HG03135 (cell line): ENCODE data around the gene POU4F3.
"Not testable (repeated sequence)": the region's sequence is repeated elsewhere in the genome, so short reads cannot be mapped to it uniquely, and the experiment has no call there.

Experiments
- ATAC-seq: cut with Tn5 transposase; IDR thresholded peaks from one replicate; pipeline ENCODE4 v1.9.1; 2021; ENCODE audit warnings: mild to moderate bottlenecking, moderate library complexity; ENCODE audit not compliant: unreplicated experiment

Gene POU4F3

GRCh38 chr5:146338774-146339714, at the start of gene POU4F3:
Gene POU4F3 (plus strand): TSS chr5:146338839. CDS start chr5:146339113, 274 bp downstream.
- no peak for ATAC-seq

GRCh38 chr5:146290318-146290717, 48.3 kb upstream of the POU4F3 start:
- no peak for ATAC-seq

- ATAC-seq, result peak; percentile 85
These were observed 47.1 kb upstream of the POU4F3 start for GRCh38 chr5:146291421-146292074.

GRCh38 chr5:146296245-146296644, 42.4 kb upstream of the POU4F3 start:
- ATAC-seq, result no peak

GRCh38 chr5:146298920-146299319, 39.7 kb upstream of the POU4F3 start:
- ATAC-seq, result not testable (repeated sequence)

- ATAC-seq, result no peak
These were observed 37.0 kb upstream of the POU4F3 start for GRCh38 chr5:146301626-146302025.

- no peak for ATAC-seq
These were observed 36.2 kb upstream of the POU4F3 start for GRCh38 chr5:146302406-146302805.

GRCh38 chr5:146306838-146307237, 31.8 kb upstream of the POU4F3 start:
- no peak for ATAC-seq

GRCh38 chr5:146307796-146308195, 30.8 kb upstream of the POU4F3 start:
- ATAC-seq, result no peak

- no peak for ATAC-seq
These were observed 28.1 kb upstream of the POU4F3 start for GRCh38 chr5:146310540-146310939.

- ATAC-seq, result no peak
These were observed 27.4 kb upstream of the POU4F3 start for GRCh38 chr5:146311278-146311677.

- no peak for ATAC-seq
These were observed 25.6 kb upstream of the POU4F3 start for GRCh38 chr5:146313027-146313426.

GRCh38 chr5:146321571-146321970, 17.1 kb upstream of the POU4F3 start:
- no peak for ATAC-seq

GRCh38 chr5:146327257-146327870, 11.3 kb upstream of the POU4F3 start:
- no peak for ATAC-seq

GRCh38 chr5:146327989-146328388, 10.7 kb upstream of the POU4F3 start:
- ATAC-seq, result no peak

GRCh38 chr5:146329697-146330096, 8.9 kb upstream of the POU4F3 start:
- no peak for ATAC-seq

GRCh38 chr5:146331423-146331822, 7.2 kb upstream of the POU4F3 start:
- ATAC-seq, result no peak

GRCh38 chr5:146334074-146334533, 4.5 kb upstream of the POU4F3 start:
- no peak for ATAC-seq

- ATAC-seq, result no peak
These were observed 2.4 kb upstream of the POU4F3 start for GRCh38 chr5:146336197-146336596.

- no peak for ATAC-seq
These were observed 1.3 kb upstream of the POU4F3 start for GRCh38 chr5:146337264-146337904.

- ATAC-seq, result no peak
These were observed 711 bp upstream of the POU4F3 start for GRCh38 chr5:146337928-146338327.
